SK-MEL-5 (cell line): Measurements from ENCODE around the gene SLC45A1. TPM values are rescaled to one million over a fixed set of nuclear protein-coding genes. Genes with fewer than 3 reads are reported as not detected.
A peak's percentile ranks its signal among the peaks of the same experiment; 100 is the strongest.
"Not testable (repeated sequence)": the region's sequence is repeated elsewhere in the genome, so short reads cannot be mapped to it uniquely, and the experiment has no call there.

ENCODE experiments used
- DNase-seq: peaks from one replicate; pipeline ENCODE4 v3.0.0-alpha.2; 2016; ENCODE audit warnings: low read depth, low spot score
- in situ Hi-C: cut with HindIII; loops from 2 replicates; pipeline ENCODE4 v1.10.0; 2016; ENCODE audit warnings: low sequenced_read_pairs, high pct_unique_total_duplicates, low pct_unique_long_range_greater_than_20kb
- total RNA-seq: library from RNA; depleted of rRNA; stranded (reverse); fragments of >200 nt; shearing (Covaris generic); gene quantifications from 2 replicates; pipeline ENCODE4 v1.2.3, GENCODE V29; 2014

SLC45A1 gene
- total RNA-seq, 1 experiment from 2014 or later = not detected

- DNase-seq = no peak
- in situ Hi-C loops = no loop called here
These were observed 52.4 kb downstream of the SLC45A1 start for GRCh38 chr1:8370046-8370881.

GRCh38 chr1:8370905-8371315 lies 53.0 kb downstream of the SLC45A1 start:
- no peak for DNase-seq
- in situ Hi-C loops = no loop called here

GRCh38 chr1:8371372-8371991 lies 53.6 kb downstream of the SLC45A1 start:
- no peak for DNase-seq
- in situ Hi-C loops = no loop called here

GRCh38 chr1:8373125-8373524 lies 55.2 kb downstream of the SLC45A1 start:
- in situ Hi-C loops = no loop called here
- DNase-seq = no peak

DNA sequence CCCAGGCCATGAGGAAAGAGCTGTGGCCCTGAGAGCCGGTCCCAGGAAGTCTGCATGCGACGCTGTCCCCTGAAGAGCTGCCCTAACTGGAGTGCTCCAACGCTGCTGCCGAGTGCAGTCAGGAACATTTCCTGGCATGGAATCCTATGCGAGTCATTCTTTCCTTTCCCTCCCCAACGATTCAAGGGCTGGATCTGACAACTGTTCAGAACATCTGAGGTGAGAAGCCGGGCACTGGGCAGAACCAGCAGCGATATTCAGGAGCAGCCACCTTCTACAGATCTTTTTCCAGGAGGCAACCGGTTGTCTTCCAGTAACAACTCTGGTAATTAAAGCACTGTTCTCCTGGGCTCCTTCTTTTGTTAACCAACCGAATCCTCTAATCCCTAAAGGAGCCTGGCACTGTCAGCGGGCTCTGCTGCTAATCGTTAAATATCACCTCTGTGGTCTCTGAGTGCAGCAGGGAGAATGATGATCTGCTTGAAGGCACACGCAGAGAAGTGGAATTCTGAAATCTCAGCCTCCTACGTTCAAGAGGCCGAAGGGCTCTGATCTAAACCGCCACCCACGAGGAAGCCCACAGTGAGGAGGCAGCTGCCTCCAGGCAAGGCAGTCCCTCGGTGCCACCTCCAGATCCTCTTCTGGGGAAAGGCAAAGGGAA lies 55.8 kb downstream of the SLC45A1 start:
- no peak for DNase-seq
- in situ Hi-C loops = no loop called here

DNA sequence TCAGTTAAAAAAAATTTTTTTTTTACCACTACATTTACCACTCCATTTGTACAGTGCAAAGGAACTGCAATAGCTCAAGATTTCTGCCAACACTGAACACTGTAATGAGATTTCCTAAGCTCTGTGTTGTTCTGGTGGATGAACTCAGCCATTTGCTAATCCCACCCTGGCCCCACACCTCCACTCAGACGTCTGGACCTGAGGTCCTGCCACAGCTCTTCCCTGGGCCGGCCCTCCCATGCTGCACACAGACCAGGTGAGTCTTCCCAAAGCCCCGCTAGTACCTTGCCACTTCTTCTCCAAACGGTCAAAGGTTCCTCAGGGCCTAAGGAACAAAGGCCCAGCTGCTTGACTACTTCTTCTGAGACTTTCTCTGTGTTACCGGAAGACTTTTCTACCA lies 56.4 kb downstream of the SLC45A1 start:
- in situ Hi-C loops = no loop called here
- DNase-seq = no peak

DNA sequence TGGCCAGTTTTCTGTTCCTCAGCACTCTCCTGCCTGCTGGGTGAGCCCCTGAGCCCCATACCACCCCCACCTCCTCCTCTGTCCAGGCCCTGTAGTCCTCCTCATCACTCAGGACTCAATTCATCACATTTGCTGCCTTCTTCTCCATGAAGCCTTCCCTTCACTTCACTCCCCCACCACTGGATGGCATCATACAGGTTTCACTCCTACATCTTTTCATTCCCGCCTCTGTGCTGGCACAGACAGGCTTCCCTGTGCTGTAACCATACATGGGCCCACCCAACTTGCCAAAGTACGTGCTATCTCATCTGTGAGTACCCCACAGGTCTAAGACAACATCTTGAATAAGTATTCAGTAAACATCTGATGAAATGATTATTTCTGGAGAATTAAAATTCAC lies 56.9 kb downstream of the SLC45A1 start:
- DNase-seq = peak; percentile 70
- in situ Hi-C loops = no loop called here

GRCh38 chr1:8376358-8376840 lies 58.5 kb downstream of the SLC45A1 start:
- in situ Hi-C loops = no loop called here
- DNase-seq = no peak

GRCh38 chr1:8377271-8377981 lies 59.5 kb downstream of the SLC45A1 start:
- in situ Hi-C loops = no loop called here

DNA sequence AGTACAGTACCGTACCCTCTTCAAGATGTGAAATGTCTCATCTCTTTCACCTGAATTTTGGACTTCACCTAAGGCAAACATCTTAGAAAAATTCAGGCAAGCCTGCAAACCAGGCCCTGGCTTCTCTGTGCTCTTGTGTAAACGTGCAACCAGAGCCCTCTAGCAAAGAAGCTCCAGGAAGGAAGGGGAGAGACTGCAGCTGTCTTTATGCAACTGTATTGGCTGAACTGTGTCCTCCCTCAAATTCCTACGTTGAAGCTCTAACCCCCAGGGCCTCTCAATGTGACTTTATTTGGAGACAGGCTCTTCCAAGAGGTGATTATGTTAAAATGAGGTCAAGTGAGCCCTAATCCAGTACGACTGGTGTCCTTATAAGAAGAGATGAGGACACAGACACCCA lies 60.3 kb downstream of the SLC45A1 start:
- no peak for DNase-seq
- in situ Hi-C loops = no loop called here

More at GRCh38 chr1:8377271-8377981, 59.5 kb downstream of the SLC45A1 start:
- DNase-seq = no peak

- DNase-seq = no peak
These were observed 61.1 kb downstream of the SLC45A1 start for GRCh38 chr1:8378981-8379470.

GRCh38 chr1:8379513-8380186 lies 61.7 kb downstream of the SLC45A1 start:
- DNase-seq = no peak
- in situ Hi-C loops = no loop called here

More at GRCh38 chr1:8378981-8379470, 61.1 kb downstream of the SLC45A1 start:
- in situ Hi-C loops = no loop called here

GRCh38 chr1:8380310-8380709 lies 62.4 kb downstream of the SLC45A1 start:
- in situ Hi-C loops, DNase-seq: not testable (repeated sequence)

DNA sequence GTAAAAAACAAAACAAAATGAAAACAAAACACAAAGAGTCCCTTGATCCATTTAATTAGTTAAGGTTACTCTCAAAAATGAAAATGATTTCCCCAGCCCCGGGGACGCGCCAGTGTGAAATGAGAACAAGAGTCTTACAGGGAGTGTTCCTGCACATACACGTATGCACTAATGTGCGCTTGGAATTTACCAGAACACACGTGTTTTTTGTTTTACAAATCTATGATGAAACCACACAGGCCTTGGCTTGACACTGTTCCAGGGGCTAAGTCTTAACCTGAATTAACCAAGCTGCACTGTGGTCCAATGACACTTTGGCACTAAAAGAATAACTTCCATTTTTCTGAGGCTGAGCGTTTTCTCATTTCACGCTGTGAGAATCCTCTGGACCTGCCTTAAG lies 63.7 kb downstream of the SLC45A1 start:
- no peak for DNase-seq
- in situ Hi-C loops = no loop called here

- DNase-seq = no peak
These were observed 64.2 kb downstream of the SLC45A1 start for GRCh38 chr1:8382051-8382505.

DNA sequence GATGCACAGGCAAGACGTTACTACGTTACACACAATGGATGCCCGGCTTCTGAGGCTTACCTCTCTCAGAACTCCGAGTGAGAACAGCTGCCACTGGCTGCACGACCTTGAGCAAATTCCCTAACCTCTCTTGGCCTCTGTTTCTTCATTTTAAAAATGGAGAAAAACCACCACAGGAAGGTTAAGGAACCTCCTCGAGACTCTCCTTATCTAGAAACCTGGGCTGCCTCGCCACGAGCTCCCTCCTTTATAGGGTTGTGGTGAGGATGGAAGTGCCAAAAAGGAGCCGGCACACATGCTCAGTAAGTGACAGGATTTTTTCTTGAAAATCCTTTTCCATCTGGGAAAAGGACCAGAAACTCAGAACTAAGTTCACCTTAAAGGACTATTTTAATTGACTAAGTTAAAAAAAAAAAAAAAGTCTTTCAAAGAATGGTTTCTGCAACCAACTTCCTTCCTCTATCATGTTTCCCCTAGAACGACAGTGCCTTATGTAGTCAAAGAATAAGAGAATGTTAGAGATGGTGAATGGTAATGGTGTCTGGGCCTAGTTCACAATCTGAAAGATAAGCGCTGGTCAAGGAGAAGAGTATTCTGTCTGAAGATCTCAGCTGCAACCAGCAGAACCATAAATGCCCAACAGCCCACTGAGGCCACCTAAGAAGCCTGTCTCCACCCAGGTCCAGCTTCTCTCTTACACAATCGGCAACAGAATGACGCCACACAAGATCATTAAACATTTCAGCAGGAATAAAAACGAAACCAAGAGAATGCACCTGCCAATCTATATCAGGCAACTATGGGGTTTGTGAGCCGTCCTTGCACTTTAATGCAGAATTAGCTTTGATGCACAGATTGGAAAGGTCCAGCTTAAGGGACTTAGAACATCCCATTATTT lies 64.9 kb downstream of the SLC45A1 start:
- DNase-seq = no peak
- in situ Hi-C loops = no loop called here

More at GRCh38 chr1:8382051-8382505, 64.2 kb downstream of the SLC45A1 start:
- in situ Hi-C loops = no loop called here
